ENCODE results near the gene BNIP5.

Gene BNIP5

GRCh38 chr6:36378936-36379335, 42.2 kb upstream of the BNIP5 start:
- TF ChIP-seq, protein P1, sequence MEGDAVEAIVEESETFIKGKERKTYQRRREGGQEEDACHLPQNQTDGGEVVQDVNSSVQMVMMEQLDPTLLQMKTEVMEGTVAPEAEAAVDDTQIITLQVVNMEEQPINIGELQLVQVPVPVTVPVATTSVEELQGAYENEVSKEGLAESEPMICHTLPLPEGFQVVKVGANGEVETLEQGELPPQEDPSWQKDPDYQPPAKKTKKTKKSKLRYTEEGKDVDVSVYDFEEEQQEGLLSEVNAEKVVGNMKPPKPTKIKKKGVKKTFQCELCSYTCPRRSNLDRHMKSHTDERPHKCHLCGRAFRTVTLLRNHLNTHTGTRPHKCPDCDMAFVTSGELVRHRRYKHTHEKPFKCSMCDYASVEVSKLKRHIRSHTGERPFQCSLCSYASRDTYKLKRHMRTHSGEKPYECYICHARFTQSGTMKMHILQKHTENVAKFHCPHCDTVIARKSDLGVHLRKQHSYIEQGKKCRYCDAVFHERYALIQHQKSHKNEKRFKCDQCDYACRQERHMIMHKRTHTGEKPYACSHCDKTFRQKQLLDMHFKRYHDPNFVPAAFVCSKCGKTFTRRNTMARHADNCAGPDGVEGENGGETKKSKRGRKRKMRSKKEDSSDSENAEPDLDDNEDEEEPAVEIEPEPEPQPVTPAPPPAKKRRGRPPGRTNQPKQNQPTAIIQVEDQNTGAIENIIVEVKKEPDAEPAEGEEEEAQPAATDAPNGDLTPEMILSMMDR (IDR thresholded peaks at IDR 0.05; ENCODE audit: low read depth, low read length, missing control alignments), result no peak
- DNase-seq (ENCODE audit: extremely low read depth, low read depth), result no peak
- no peak overlapping the region for H3K4me3 ChIP-seq (replicated peaks; ENCODE audit: low read depth, low read length)

DNA sequence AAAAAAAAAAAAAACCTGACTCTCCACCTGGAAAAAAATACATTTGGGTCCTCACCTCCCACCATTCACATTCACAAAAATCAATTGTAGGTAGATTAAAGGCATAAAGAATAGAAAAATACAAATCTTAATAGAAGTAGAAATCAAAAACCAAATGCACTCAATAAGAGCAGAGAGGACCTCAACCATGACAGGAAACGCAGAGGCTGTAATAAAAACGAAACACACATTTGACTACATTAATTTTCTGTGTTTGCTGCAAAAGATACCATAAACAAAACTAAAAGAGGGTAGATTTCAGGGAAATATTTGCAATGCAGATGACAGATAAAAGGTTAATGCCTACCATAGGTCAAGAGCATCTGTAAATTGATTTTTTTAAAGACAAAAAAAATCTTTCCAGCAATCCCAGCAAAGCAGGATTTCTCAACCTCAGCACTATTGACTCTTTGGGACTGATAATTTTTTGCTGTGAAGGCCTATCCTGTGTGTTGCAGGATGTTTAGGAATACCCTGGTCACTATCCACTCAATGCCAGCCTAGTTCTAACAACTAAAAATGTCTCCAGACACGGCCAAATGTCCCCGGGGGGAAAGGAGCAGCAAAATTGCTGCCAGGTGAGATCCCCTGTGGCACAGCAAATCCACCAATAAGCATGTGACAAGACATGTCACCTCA, 41.7 kb upstream of the BNIP5 start:
- no peak for DNase-seq (ENCODE audit: extremely low read depth, low read depth)
- TF ChIP-seq, protein P1 (IDR thresholded peaks at IDR 0.05; ENCODE audit: low read depth, low read length, missing control alignments), result no peak
- no peak overlapping the region for H3K4me3 ChIP-seq (replicated peaks; ENCODE audit: low read depth, low read length)

GRCh38 chr6:36377594-36377993, 40.9 kb upstream of the BNIP5 start:
- TF ChIP-seq, protein P1 (IDR thresholded peaks at IDR 0.05; ENCODE audit: low read depth, low read length, missing control alignments), result no peak

GRCh38 chr6:36376742-36377141, 40.1 kb upstream of the BNIP5 start:
- no peak overlapping the region for H3K4me3 ChIP-seq (replicated peaks; ENCODE audit: low read depth, low read length)
- DNase-seq (ENCODE audit: extremely low read depth, low read depth), result no peak
- TF ChIP-seq, protein P1 (IDR thresholded peaks at IDR 0.05; ENCODE audit: low read depth, low read length, missing control alignments), result no peak

More at GRCh38 chr6:36377594-36377993, 40.9 kb upstream of the BNIP5 start:
- H3K4me3 ChIP-seq (replicated peaks; ENCODE audit: low read depth, low read length), result no peak overlapping the region
- DNase-seq (ENCODE audit: extremely low read depth, low read depth), result no peak

GRCh38 chr6:36376183-36376582, 39.5 kb upstream of the BNIP5 start:
- no peak overlapping the region for H3K4me3 ChIP-seq (replicated peaks; ENCODE audit: low read depth, low read length)
- no peak for DNase-seq (ENCODE audit: extremely low read depth, low read depth)
- TF ChIP-seq, protein P1 (IDR thresholded peaks at IDR 0.05; ENCODE audit: low read depth, low read length, missing control alignments), result no peak

DNA sequence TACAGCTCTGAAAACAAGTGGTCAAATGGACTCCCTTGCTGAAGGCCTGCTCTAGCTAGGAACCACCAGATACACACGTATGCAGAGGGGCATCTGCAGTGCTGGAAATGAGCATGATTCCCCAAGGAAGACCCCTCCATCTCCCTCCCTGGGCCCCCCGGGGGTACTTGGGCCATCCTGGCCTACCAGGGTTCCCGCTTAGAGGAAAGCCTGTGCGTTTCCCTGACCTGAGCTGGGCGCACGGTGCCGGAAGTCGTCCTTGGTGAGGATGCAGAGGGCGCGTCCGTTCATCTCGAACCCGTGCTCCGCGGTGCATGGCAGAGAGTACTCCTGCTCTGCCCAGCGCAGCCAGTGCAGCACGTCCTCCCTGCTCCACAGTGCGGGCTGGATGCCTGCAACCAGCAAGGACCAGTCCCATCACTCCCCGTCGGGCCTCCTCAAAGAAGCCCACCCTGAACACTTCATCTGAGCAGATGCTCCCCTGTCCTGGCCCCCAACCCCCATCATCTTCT, 39.0 kb upstream of the BNIP5 start:
- no peak overlapping the region for H3K4me3 ChIP-seq (replicated peaks; ENCODE audit: low read depth, low read length)
- TF ChIP-seq, protein P1 (IDR thresholded peaks at IDR 0.05; ENCODE audit: low read depth, low read length, missing control alignments), result no peak
- no peak for DNase-seq (ENCODE audit: extremely low read depth, low read depth)
